Neural crest cell (in vitro differentiated cells): ENCODE measurements around the gene ACKR1. TPM values are rescaled to one million over a fixed set of nuclear protein-coding genes. Genes with fewer than 3 reads are reported as not detected.

Experiments
- DNase-seq: peaks from one replicate; pipeline ENCODE4 v3.0.0; 2021; ENCODE audit warnings: low read depth, mixed read lengths, low spot score
- H3K27ac Mint-ChIP-seq: one replicate; pipeline ENCODE4 v1.8.0; 2021; ENCODE audit warnings: mild to moderate bottlenecking, mixed read lengths; ENCODE audit not compliant: unreplicated experiment
- H3K27me3 Mint-ChIP-seq: 2 replicates; pipeline ENCODE4 v1.8.0; 2021; ENCODE audit warnings: low read depth, mild to moderate bottlenecking, mixed read lengths
- H3K36me3 Mint-ChIP-seq: 2 replicates; pipeline ENCODE4 v1.8.0; 2021; ENCODE audit warnings: low read depth, mild to moderate bottlenecking, mixed read lengths
- H3K4me1 Mint-ChIP-seq: 2 replicates; pipeline ENCODE4 v1.8.0; 2021; ENCODE audit warnings: mixed read lengths
- H3K4me3 Mint-ChIP-seq: one replicate; pipeline ENCODE4 v1.8.0; 2021; ENCODE audit warnings: mild to moderate bottlenecking, mixed read lengths
- H3K9me3 Mint-ChIP-seq: 2 replicates; pipeline ENCODE4 v1.8.0; 2021; ENCODE audit warnings: mixed read lengths
- total RNA-seq: library from RNA; stranded (reverse); gene quantifications from 2 replicates; pipeline ENCODE4 v1.2.1, GENCODE V29; 2021
- TF ChIP-seq, protein P1 (sequence below): fragments of 200-600 bp; sonication (generic); conservative IDR thresholded peaks from 2 replicates; pipeline ENCODE4 v1.5.0; 2021; ENCODE audit warnings: antibody characterized with exemption, mild to moderate bottlenecking

ACKR1 gene
- total RNA-seq, 1 donor from 2014 or later, result 0.98 TPM

DNA sequence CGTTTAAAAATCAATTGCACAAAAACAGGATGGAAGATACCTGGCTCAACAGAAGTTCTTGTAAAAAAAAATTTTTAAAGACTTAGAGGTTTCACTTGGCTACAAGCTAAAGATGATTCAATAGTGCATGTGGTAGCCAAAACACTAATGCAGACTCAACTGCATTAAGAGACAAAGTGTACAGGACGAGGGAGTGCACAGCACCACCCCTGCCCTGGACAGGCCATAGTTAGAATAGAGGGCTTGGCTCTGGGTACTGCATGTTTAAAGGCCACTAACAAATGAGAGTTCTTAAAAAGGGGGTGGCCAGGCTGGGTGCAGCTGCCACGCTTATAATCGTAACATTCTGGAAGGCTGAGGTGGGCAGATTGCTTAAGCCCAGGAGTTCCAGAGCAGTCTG lies 7.9 kb downstream of the ACKR1 start:
- peaks cover 88% of the 10 kb centered on the region for H3K27me3 Mint-ChIP-seq
- H3K27ac Mint-ChIP-seq, result no peak overlapping the region
- H3K4me1 Mint-ChIP-seq, result peaks cover 6% of the 10 kb centered on the region
- H3K4me3 Mint-ChIP-seq, result no peak overlapping the region
- no peak for DNase-seq
- TF ChIP-seq, protein P1, sequence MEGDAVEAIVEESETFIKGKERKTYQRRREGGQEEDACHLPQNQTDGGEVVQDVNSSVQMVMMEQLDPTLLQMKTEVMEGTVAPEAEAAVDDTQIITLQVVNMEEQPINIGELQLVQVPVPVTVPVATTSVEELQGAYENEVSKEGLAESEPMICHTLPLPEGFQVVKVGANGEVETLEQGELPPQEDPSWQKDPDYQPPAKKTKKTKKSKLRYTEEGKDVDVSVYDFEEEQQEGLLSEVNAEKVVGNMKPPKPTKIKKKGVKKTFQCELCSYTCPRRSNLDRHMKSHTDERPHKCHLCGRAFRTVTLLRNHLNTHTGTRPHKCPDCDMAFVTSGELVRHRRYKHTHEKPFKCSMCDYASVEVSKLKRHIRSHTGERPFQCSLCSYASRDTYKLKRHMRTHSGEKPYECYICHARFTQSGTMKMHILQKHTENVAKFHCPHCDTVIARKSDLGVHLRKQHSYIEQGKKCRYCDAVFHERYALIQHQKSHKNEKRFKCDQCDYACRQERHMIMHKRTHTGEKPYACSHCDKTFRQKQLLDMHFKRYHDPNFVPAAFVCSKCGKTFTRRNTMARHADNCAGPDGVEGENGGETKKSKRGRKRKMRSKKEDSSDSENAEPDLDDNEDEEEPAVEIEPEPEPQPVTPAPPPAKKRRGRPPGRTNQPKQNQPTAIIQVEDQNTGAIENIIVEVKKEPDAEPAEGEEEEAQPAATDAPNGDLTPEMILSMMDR, result no peak
- H3K9me3 Mint-ChIP-seq, result no peaks in the 10 kb centered on the region
- H3K36me3 Mint-ChIP-seq, result no peaks in the 10 kb centered on the region

- no peak overlapping the region for H3K4me3 Mint-ChIP-seq
- H3K27ac Mint-ChIP-seq, result no peak overlapping the region
- peaks cover 84% of the 10 kb centered on the region for H3K27me3 Mint-ChIP-seq
- TF ChIP-seq, protein P1, result peak; percentile 91
- H3K36me3 Mint-ChIP-seq, result no peaks in the 10 kb centered on the region
- peak; percentile 48 for DNase-seq
- H3K4me1 Mint-ChIP-seq, result peaks cover 6% of the 10 kb centered on the region
- no peaks in the 10 kb centered on the region for H3K9me3 Mint-ChIP-seq
These were observed 9.6 kb downstream of the ACKR1 start for GRCh38 chr1:159214149-159214760.

DNA sequence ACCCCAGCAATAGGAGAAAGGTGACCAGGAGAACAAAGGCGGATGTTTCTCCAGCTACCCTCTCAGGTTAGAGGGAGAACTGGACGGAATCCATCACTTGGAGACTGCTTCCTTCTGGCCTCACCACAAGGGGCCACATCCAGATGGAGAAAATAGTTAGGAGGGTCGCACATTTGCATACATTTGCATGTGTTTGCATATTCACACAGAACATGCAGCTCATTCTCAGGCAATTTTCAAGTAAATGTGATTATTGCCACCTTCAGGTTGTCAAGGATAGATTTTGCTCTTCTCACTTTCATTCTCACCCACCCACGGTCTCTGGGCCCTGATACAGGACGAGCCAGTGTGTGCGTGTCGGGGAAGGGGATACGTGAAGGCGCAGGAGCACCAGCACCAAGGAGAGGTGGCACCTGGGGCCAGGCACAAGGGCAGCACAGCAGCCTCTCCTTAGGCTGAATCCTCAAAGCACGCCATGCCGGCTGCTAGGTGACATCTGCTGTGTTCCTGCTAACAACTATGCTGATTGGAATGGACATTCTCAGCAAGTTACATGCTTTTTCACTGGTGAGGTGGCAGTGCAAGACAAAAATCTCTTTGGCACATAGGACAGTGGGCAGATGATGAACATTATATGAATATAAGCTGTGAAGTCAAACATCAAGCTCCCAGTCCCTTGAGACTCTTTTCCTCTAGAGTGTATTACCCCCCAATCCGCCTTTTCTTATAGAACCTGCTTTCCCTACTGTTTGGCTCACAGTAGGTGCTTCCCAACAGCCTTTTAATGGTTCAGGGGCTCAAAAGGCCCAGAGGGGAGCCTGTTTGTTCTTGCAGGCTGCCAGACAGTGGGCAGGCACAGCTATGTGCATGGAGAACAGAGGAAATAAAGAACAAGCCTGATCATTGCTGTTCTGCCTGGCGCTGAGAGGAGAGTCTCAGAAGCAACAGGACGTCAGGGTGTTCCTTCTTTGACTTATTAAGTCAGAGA lies 14.3 kb downstream of the ACKR1 start:
- Mint-ChIP-seq H3K27ac (no peak overlapping the region), H3K4me3 (no peak overlapping the region), H3K4me1 (no peaks in the 10 kb centered on the region), H3K9me3 (no peaks in the 10 kb centered on the region), H3K27me3 (peaks cover 67% of the 10 kb centered on the region), H3K36me3 (no peaks in the 10 kb centered on the region)
- DNase-seq, result no peak
- TF ChIP-seq, protein P1, result no peak

GRCh38 chr1:159222075-159222865 lies 17.6 kb downstream of the ACKR1 start:
- TF ChIP-seq, protein P1, result no peak
- no peak overlapping the region for H3K27ac Mint-ChIP-seq
- peaks cover 61% of the 10 kb centered on the region for H3K27me3 Mint-ChIP-seq
- H3K36me3 Mint-ChIP-seq, result no peaks in the 10 kb centered on the region
- H3K9me3 Mint-ChIP-seq, result no peaks in the 10 kb centered on the region
- no peak for DNase-seq
- H3K4me1 Mint-ChIP-seq, result no peaks in the 10 kb centered on the region
- no peak overlapping the region for H3K4me3 Mint-ChIP-seq

- Mint-ChIP-seq H3K27me3 (peaks cover 62% of the 10 kb centered on the region), H3K4me3 (no peak overlapping the region), H3K36me3 (no peaks in the 10 kb centered on the region), H3K9me3 (no peaks in the 10 kb centered on the region), H3K4me1 (no peaks in the 10 kb centered on the region), H3K27ac (no peak overlapping the region)
- no peak for DNase-seq
- TF ChIP-seq, protein P1, result no peak
These were observed 18.3 kb downstream of the ACKR1 start for GRCh38 chr1:159223004-159223403.
